ENCODE measurements around the gene MSTO1. TPM values are rescaled to one million over a fixed set of nuclear protein-coding genes. Genes with fewer than 3 reads are reported as not detected.
A peak's percentile ranks its signal among the peaks of the same experiment; 100 is the strongest.
"Not testable (repeated sequence)": the region's sequence is repeated elsewhere in the genome, so short reads cannot be mapped to it uniquely, and the experiment has no call there.

The MSTO1 gene
- total RNA-seq, 1 donor = 30.5 TPM

GRCh38 chr1:155590516-155591247 lies 19.3 kb upstream of the MSTO1 start:
- not testable (repeated sequence) for H3K4me3 ChIP-seq (ENCODE audit: low read depth, low read length); DNase-seq (ENCODE audit: low read depth)

GRCh38 chr1:155591770-155592169 lies 18.2 kb upstream of the MSTO1 start:
- peak; percentile 84 for DNase-seq (ENCODE audit: low read depth)
- TF ChIP-seq CTCF (IDR thresholded peaks at IDR 0.05; ENCODE audit: insufficient read depth, low read length) = peak; percentile 48
- H3K4me3 ChIP-seq (ENCODE audit: low read depth, low read length) = no peak overlapping the region

- H3K4me3 ChIP-seq (ENCODE audit: low read depth, low read length); DNase-seq (ENCODE audit: low read depth): not testable (repeated sequence)
These were observed 14.0 kb upstream of the MSTO1 start for GRCh38 chr1:155595877-155596474.

GRCh38 chr1:155596864-155597263 lies 13.2 kb upstream of the MSTO1 start:
- no peak for DNase-seq (ENCODE audit: low read depth)
- no peak overlapping the region for H3K4me3 ChIP-seq (ENCODE audit: low read depth, low read length)
- no peak for TF ChIP-seq CTCF (IDR thresholded peaks at IDR 0.05; ENCODE audit: insufficient read depth, low read length)

DNA sequence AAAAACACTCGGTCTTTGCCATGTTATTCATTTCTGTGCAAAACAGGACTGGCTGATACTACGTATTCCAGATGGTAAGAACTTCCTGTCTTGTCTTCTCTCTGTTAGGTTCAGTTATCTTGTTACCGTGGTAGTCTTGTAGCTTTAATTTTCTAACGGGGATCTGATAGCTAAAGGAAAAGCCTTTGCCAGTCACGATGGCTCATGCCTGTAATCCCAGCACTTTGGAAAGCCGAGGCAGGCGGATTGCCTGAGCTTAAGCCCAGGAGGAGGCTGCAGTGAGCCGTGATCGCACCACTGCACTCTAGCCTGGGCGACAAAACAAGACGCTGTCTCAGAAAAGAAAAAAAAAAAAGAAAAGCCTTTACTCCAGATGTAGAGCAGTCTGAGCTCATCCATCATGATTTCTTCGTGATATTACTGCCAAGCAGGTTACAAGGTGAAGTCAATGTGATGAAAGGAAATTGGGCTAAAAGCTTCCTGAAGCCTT lies 11.1 kb upstream of the MSTO1 start:
- peak; percentile 53 for DNase-seq (ENCODE audit: low read depth)
- no peak for TF ChIP-seq CTCF (IDR thresholded peaks at IDR 0.05; ENCODE audit: insufficient read depth, low read length)
- peak overlapping the region; percentile 18 for H3K4me3 ChIP-seq (ENCODE audit: low read depth, low read length)

GRCh38 chr1:155599828-155600572 lies 10.0 kb upstream of the MSTO1 start:
- H3K4me3 ChIP-seq (ENCODE audit: low read depth, low read length); DNase-seq (ENCODE audit: low read depth): not testable (repeated sequence)

- no peak for TF ChIP-seq CTCF (IDR thresholded peaks at IDR 0.05; ENCODE audit: insufficient read depth, low read length)
- DNase-seq (ENCODE audit: low read depth) = no peak
- H3K4me3 ChIP-seq (ENCODE audit: low read depth, low read length) = no peak overlapping the region
These were observed 2.3 kb upstream of the MSTO1 start for GRCh38 chr1:155607708-155608107.

DNA sequence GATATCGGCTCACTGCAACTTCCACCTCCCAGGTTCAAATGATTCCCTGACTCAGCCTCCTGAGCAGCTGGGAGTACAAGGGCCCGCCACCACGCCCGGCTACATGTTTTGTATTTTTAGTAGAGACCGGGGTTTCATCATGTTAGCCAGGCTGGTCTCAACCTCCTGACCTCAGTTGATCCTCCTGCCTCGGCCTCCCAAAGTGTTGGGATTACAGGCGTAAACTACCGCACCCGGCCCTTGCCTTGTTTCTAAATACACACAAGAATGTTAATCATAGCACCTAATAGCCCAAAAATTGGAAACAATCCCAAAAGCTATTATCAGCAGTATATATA lies 1.2 kb upstream of the MSTO1 start:
- no peak for TF ChIP-seq CTCF (IDR thresholded peaks at IDR 0.05; ENCODE audit: insufficient read depth, low read length)
- DNase-seq (ENCODE audit: low read depth) = no peak
- no peak overlapping the region for H3K4me3 ChIP-seq (ENCODE audit: low read depth, low read length)

- not testable (repeated sequence) for DNase-seq (ENCODE audit: low read depth)
These were observed 234 bp downstream of the MSTO1 start for GRCh38 chr1:155610257-155610647.

DNA sequence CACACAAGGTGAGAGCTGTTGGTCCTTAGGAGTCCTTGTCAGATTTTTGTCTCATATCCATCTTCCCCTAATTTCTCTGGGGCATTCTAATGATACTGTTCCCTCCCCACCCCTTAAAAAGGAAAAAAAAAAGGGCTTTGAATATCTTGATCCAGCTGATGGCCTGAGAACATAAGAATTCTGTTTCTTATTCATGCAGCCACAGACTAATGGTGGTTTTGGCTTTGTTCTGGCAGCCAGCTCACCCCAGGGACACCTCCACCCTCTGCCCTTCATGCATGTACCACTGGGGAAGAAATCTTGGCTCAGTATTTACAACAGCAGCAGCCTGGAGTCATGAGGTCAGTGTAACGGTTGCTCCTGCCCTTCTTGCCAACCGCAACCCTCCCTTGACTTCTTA lies 3.2 kb downstream of the MSTO1 start:
- peak; percentile 50 for DNase-seq (ENCODE audit: low read depth)
- H3K4me3 ChIP-seq (ENCODE audit: low read depth, low read length) = not testable (repeated sequence)

More at GRCh38 chr1:155610257-155610647, 234 bp downstream of the MSTO1 start:
- peak overlapping the region; percentile 61 for H3K4me3 ChIP-seq (ENCODE audit: low read depth, low read length)

All from fibroblast of the aortic adventitia (primary cell).